ENCODE results near the gene MPRIP. TPM values are rescaled to one million over a fixed set of nuclear protein-coding genes. Genes with fewer than 3 reads are reported as not detected.

The MPRIP gene
- total and polyA plus RNA-seq, 2 of the 13 experiments (the other 11 are each of a cell fraction or from before 2014, with no cell fraction given): 50.2 to 52.4 TPM

GRCh38 chr17:17072546-17072945, 30.3 kb downstream of the MPRIP start:
- ChIA-PET POLR2A (no interaction called here), CTCF (ENCODE audit: low intra/inter-chr PET ratio, low total read pairs) (no interaction called here)
- Histone ChIP-seq H3K27me3 (ENCODE audit: control insufficient read depth in 1 of 2, insufficient read depth in 2 of 2, low read length in 2 of 2) (no peaks in the 10 kb centered on the region), H3K4me3 (replicated peaks in 1 of 3; ENCODE audit: insufficient read depth in 1 of 3, low read depth in 2 of 3, low read length in 3 of 3) (no peak overlapping the region), H3K27ac (ENCODE audit: extremely low read length, insufficient read depth, low read length) (no peak overlapping the region), H3K9me3 (ENCODE audit: low read length) (0 out of 2 replicates have a peak, but pooled peaks cover 4% of the 10 kb centered on the region), H3K4me2 (ENCODE audit: low read depth, low read length) (no peak overlapping the region), H4K20me1 (ENCODE audit: insufficient read depth, low read length) (no peaks in the 10 kb centered on the region), H3K4me1 (ENCODE audit: insufficient read depth, low read length) (peaks cover 23% of the 10 kb centered on the region), H3K36me3 (replicated peaks in 1 of 2; ENCODE audit: control insufficient read depth in 1 of 2, insufficient read depth in 2 of 2, low read length in 2 of 2) (peaks cover 3 to 20% of the 10 kb centered on the region in 2 experiments; a peak in 2 of 5 replicates), H2AFZ (ENCODE audit: low read length) (no peak overlapping the region), H3K79me2 (ENCODE audit: insufficient read depth, low read length) (peaks cover 31% of the 10 kb centered on the region), H3K9ac (ENCODE audit: insufficient read depth, low read depth, low read length) (no peak overlapping the region)
- no TSS peak for BruUV-seq (replicated peaks)
- WGBS (ENCODE audit: low lambda C conversion rate): 99% methylated on average over 5 of the region's 5 CpGs
- ATAC-seq (no peak), DNase-seq (ENCODE audit: low spot score) (no peak), FAIRE-seq (no peak)
- intact Hi-C loops (cut with micrococcal nuclease; ENCODE audit: unreplicated experiment): no loop called here
- in situ Hi-C loops (cut with HindIII; ENCODE audit: extremely low pct_ligation_motif_present, low pct_unique_long_range_greater_than_20kb): no loop called here
- TF ChIP-seq ZNF562 (CRISPR knock-in tag; IDR thresholded peaks at IDR 0.05; ENCODE audit: borderline replicate concordance) (no peak), SYNCRIP (IDR thresholded peaks at IDR 0.05; ENCODE audit: insufficient read depth, low read depth, low read length) (no peak), ZBTB40 (IDR thresholded peaks at IDR 0.05) (no peak), ZBTB40 (CRISPR knock-in tag; IDR thresholded peaks at IDR 0.05) (no peak), RAD21 (CRISPR knock-in tag; IDR thresholded peaks at IDR 0.05) (no peak), ATF4 (CRISPR knock-in tag; IDR thresholded peaks at IDR 0.05) (no peak), ZNF878 (CRISPR knock-in tag; IDR thresholded peaks at IDR 0.05) (no peak), ETS1 (CRISPR knock-in tag; IDR thresholded peaks at IDR 0.05) (no peak)
- TF ChIP-seq, protein P1, sequence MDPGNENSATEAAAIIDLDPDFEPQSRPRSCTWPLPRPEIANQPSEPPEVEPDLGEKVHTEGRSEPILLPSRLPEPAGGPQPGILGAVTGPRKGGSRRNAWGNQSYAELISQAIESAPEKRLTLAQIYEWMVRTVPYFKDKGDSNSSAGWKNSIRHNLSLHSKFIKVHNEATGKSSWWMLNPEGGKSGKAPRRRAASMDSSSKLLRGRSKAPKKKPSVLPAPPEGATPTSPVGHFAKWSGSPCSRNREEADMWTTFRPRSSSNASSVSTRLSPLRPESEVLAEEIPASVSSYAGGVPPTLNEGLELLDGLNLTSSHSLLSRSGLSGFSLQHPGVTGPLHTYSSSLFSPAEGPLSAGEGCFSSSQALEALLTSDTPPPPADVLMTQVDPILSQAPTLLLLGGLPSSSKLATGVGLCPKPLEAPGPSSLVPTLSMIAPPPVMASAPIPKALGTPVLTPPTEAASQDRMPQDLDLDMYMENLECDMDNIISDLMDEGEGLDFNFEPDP (CRISPR knock-in tag; conservative IDR thresholded peaks at IDR 0.05): no peak
- TF ChIP-seq, protein P2, sequence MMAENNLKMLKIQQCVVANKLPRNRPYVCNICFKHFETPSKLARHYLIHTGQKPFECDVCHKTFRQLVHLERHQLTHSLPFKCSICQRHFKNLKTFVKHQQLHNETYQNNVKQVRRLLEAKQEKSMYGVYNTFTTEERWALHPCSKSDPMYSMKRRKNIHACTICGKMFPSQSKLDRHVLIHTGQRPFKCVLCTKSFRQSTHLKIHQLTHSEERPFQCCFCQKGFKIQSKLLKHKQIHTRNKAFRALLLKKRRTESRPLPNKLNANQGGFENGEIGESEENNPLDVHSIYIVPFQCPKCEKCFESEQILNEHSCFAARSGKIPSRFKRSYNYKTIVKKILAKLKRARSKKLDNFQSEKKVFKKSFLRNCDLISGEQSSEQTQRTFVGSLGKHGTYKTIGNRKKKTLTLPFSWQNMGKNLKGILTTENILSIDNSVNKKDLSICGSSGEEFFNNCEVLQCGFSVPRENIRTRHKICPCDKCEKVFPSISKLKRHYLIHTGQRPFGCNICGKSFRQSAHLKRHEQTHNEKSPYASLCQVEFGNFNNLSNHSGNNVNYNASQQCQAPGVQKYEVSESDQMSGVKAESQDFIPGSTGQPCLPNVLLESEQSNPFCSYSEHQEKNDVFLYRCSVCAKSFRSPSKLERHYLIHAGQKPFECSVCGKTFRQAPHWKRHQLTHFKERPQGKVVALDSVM (CRISPR knock-in tag; IDR thresholded peaks at IDR 0.05): no peak
